ENCODE data around the gene CSF1. TPM values are rescaled to one million over a fixed set of nuclear protein-coding genes. Genes with fewer than 3 reads are reported as not detected.

The CSF1 gene
- total RNA-seq, 1 donor from 2014 or later, result 12.5 TPM

GRCh38 chr1:109975718-109976117 lies 65.1 kb downstream of the CSF1 start:
- DNase-seq (ENCODE audit: low spot score), result no peak
- peak; percentile 35 for ATAC-seq

GRCh38 chr1:109976762-109977161 lies 66.1 kb downstream of the CSF1 start:
- DNase-seq (ENCODE audit: low spot score) (no peak), ATAC-seq (no peak)

DNA sequence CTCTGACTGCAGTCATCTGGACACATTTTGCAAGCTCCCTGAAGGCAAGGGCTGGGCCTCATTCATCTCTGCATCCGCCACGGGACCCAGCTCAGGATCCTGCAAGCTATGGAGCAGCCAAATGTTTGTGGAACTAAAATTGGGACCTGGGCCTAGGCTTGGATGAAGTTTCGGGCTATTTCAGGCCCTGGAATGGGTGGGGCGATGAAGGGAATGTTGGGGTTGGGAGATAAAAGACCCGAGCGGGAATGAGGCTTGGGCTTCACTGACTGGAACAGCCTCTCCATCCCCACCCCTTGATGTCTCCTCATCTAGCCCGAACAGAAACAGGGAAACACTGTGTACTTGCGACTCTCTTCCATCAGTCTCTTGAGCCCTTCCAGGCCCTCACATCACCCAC lies 66.6 kb downstream of the CSF1 start:
- no peak for ATAC-seq
- DNase-seq (ENCODE audit: low spot score), result no peak

DNA sequence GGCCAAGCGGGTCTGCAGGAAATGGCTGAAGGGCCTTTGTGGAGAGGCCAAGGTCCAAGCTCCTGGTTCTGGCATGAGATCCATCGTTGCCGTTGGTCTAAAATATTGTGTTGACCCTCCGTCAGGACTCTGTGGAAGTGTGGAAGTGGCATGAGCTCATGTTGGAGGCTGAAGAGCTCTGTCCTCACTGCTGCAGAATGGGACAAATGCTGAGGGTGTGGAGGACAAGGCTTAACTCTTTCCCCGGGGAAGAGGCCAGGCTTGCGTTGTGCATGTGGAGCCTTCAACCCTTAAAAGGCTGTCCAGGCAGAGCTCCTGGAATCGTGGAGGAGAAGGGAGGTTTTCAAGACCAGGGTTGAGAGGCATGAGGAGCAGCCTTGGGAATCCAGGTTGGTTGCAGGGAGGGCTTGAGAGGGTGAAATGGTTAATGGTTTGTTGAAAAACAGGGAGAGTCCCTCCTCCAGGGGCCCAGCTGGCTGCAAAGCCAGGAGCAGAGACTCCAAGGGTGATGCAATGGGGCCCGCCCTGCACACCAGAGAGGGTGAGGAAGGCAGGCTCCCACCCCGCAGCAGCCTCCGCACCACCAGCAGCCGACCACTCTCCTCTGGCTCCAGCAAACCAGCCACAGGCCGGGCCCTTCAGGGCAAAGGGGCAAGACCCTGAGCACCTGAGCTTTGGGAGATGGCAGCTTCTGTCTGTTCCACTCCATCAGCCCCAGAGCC lies 67.2 kb downstream of the CSF1 start:
- ATAC-seq, result no peak
- no peak for DNase-seq (ENCODE audit: low spot score)

- no peak for DNase-seq (ENCODE audit: low spot score)
- ATAC-seq, result no peak
These were observed 68.3 kb downstream of the CSF1 start for GRCh38 chr1:109978761-109979488.

DNA sequence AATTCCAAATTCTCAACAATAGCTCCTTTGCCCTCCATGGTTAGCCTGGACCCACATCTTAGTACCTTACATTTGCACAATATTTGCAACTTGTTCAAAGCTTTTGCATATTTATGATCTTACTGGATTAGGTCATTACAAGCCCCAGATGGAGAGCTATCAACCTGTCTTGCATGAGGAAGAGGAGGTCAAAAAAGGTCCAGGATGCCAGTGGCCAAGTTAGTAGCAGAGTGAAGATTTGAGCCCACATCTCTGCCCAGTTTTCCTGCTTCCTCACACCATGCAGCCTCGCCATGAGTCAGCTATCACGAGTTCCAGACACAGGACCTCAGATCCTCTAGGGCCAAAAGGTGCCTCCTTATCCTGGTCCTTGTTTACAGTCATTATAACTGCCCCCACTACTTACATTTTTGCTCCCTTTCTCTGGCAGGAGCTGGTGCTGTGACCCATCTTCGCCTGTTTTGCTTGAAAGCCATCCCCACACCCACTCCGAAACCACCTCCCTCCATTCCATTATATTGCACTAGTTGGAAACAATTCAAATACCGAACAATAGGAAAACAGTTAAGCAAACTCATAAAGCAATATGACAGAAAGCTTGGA lies 68.9 kb downstream of the CSF1 start:
- ATAC-seq, result no peak
- DNase-seq (ENCODE audit: low spot score), result no peak

Other genes starting within 250 kb of the CSF1 start
- 15.1 TPM for gene GSTM2, start 242.8 kb upstream of the CSF1 start, total RNA-seq
- gene GSTM1, start 223.0 kb upstream of the CSF1 start, total RNA-seq, result not detected
- 0.10 TPM for gene GSTM5, start 198.6 kb upstream of the CSF1 start, total RNA-seq
- 3.0 TPM for gene GSTM3, start 169.8 kb upstream of the CSF1 start, total RNA-seq
- gene EPS8L3, start 146.9 kb upstream of the CSF1 start, total RNA-seq, result 0.15 TPM
- 59.9 TPM for gene AHCYL1, start 73.9 kb downstream of the CSF1 start, total RNA-seq
- 12.5 TPM for gene STRIP1, start 123.8 kb downstream of the CSF1 start, total RNA-seq
- not detected for gene ALX3, start 159.8 kb downstream of the CSF1 start, total RNA-seq
- gene UBL4B, start 201.6 kb downstream of the CSF1 start, total RNA-seq, result not detected
- gene SLC6A17, start 239.6 kb downstream of the CSF1 start, total RNA-seq, result not detected

All from left lobe of liver (tissue), 2 donors.